ENCODE data around the gene CPNE4. TPM values are rescaled to one million over a fixed set of nuclear protein-coding genes. Genes with fewer than 3 reads are reported as not detected.

Gene CPNE4
- total RNA-seq, 1 experiment from 2014 or later = not detected

DNA sequence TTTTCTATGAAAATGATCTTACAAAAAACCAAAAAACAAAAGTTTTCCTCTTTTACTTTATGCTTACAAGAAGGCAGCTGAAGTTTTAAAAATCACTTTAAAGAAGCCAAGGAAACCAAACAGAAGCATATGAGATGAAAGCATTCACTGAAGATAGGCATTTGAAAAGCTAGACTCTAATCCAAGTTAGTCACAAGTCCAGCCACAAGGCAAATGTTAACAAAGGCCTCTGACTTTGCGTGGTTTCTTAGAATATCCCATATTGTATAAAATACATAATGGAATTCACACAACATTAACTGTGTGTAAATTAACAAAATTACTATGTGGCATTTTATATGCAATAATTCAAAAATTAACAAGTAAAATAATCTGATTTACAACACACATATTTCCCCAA is 549.7 kb downstream of the CPNE4 start:
- Histone ChIP-seq H3K4me3 (ENCODE audit: low read length) (no peak overlapping the region), H2AFZ (ENCODE audit: low read length) (no peak overlapping the region), H3K27ac (ENCODE audit: low read length) (no peak overlapping the region), H3K9me3 (ENCODE audit: low read length) (no peaks in the 10 kb centered on the region), H3K4me2 (ENCODE audit: low read length) (no peak overlapping the region), H4K20me1 (ENCODE audit: low read length) (no peaks in the 10 kb centered on the region), H3K9ac (ENCODE audit: low read length) (no peak overlapping the region), H3K79me2 (ENCODE audit: low read length) (0 out of 2 replicates have a peak, but pooled peaks cover 3% of the 10 kb centered on the region), H3K4me1 (ENCODE audit: insufficient read depth, low read length) (no peaks in the 10 kb centered on the region), H3K36me3 (ENCODE audit: low read depth, low read length) (peaks cover 28% of the 10 kb centered on the region), H3F3A (ENCODE audit: low read length, unreplicated experiment) (no peaks in the 10 kb centered on the region), H3K9me2 (replicated peaks; ENCODE audit: low read length) (no peaks in the 10 kb centered on the region), H3K27me3 (ENCODE audit: low read length) (no peaks in the 10 kb centered on the region)
- no TSS peak for BruUV-seq (replicated peaks)
- DNase-seq (no peak), ATAC-seq (no peak)
- intact Hi-C loops (cut with micrococcal nuclease) = loop anchor here (10.0 kb wide), 1 partner anchor 450 kb away; no protein-coding TSS in a partner anchor
- ChIA-PET POLR2A (ENCODE audit: unreplicated experiment) (no interaction called here), CTCF (no interaction called here)
- TF ChIP-seq, protein P1, sequence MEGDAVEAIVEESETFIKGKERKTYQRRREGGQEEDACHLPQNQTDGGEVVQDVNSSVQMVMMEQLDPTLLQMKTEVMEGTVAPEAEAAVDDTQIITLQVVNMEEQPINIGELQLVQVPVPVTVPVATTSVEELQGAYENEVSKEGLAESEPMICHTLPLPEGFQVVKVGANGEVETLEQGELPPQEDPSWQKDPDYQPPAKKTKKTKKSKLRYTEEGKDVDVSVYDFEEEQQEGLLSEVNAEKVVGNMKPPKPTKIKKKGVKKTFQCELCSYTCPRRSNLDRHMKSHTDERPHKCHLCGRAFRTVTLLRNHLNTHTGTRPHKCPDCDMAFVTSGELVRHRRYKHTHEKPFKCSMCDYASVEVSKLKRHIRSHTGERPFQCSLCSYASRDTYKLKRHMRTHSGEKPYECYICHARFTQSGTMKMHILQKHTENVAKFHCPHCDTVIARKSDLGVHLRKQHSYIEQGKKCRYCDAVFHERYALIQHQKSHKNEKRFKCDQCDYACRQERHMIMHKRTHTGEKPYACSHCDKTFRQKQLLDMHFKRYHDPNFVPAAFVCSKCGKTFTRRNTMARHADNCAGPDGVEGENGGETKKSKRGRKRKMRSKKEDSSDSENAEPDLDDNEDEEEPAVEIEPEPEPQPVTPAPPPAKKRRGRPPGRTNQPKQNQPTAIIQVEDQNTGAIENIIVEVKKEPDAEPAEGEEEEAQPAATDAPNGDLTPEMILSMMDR (conservative IDR thresholded peaks at IDR 0.05; ENCODE audit: low read depth, low read length) = no peak
- TF ChIP-seq EZH2 (IDR thresholded peaks at IDR 0.05; ENCODE audit: low read length, unreplicated experiment) (no peak), EZH2phosphoT487 (IDR thresholded peaks at IDR 0.05; ENCODE audit: borderline replicate concordance, low read length) (no peak)

DNA sequence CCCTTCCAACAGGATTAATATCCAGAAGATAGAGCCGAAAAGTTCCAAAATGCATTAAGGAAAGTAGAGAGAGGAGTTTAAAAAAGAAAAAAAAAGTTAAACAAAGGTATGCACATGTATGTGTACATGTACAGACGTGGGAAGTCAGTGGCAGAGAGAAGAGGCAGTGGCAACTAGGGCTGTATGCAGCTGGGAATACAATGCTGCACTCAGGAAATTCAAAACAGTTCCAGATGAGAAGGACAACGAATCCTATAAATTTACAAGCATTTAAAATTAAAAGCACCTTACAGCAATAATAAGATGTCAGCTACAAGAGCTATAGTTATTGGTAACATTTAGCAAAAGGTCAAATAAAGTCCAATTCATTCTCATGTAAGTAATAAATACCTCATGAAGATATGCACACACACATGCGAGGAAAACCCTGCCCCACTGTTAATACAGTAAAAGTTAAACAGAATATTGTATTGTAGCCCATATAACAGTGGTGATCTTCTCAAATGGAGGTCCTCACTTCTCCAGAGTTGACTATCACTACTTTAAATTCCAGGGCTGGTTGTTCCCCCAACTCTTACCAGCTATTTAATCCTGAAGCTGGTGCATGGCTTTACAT is 550.2 kb downstream of the CPNE4 start:
- ChIA-PET CTCF (no interaction called here), POLR2A (ENCODE audit: unreplicated experiment) (no interaction called here)
- 0 out of 2 replicates have a peak, but pooled peaks cover 3% of the 10 kb centered on the region for H3K79me2 ChIP-seq (ENCODE audit: low read length)
- intact Hi-C loops (cut with micrococcal nuclease) = loop anchor here (10.0 kb wide), 1 partner anchor 450 kb away; no protein-coding TSS in a partner anchor
- no peak overlapping the region for H2AFZ ChIP-seq (ENCODE audit: low read length)
- TF ChIP-seq, protein P1 (conservative IDR thresholded peaks at IDR 0.05; ENCODE audit: low read depth, low read length) = no peak
- no peak for TF ChIP-seq EZH2phosphoT487 (IDR thresholded peaks at IDR 0.05; ENCODE audit: borderline replicate concordance, low read length)
- TF ChIP-seq EZH2 (IDR thresholded peaks at IDR 0.05; ENCODE audit: low read length, unreplicated experiment) = no peak
- DNase-seq = no peak
- H3K9me2 ChIP-seq (replicated peaks; ENCODE audit: low read length) = no peaks in the 10 kb centered on the region
- no peak overlapping the region for H3K4me3 ChIP-seq (ENCODE audit: low read length)
- H3K36me3 ChIP-seq (ENCODE audit: low read depth, low read length) = peaks cover 23% of the 10 kb centered on the region
- H3K4me2 ChIP-seq (ENCODE audit: low read length) = no peak overlapping the region
- no peak overlapping the region for H3K9ac ChIP-seq (ENCODE audit: low read length)
- no peaks in the 10 kb centered on the region for H3K4me1 ChIP-seq (ENCODE audit: insufficient read depth, low read length)
- no peaks in the 10 kb centered on the region for H3K27me3 ChIP-seq (ENCODE audit: low read length)
- no peaks in the 10 kb centered on the region for H4K20me1 ChIP-seq (ENCODE audit: low read length)
- no peak for ATAC-seq
- H3K27ac ChIP-seq (ENCODE audit: low read length) = no peak overlapping the region
- BruUV-seq (replicated peaks) = no TSS peak
- no peaks in the 10 kb centered on the region for H3F3A ChIP-seq (ENCODE audit: low read length, unreplicated experiment)
- H3K9me3 ChIP-seq (ENCODE audit: low read length) = no peaks in the 10 kb centered on the region

Small RNAs within 50 kb of the gene (microRNA-seq; reads per million reads assigned to microRNA genes)
- gene MIR5704 (ENCODE audit: unreplicated experiment) = not detected
